ENCODE results near the gene TGM5.

DNA sequence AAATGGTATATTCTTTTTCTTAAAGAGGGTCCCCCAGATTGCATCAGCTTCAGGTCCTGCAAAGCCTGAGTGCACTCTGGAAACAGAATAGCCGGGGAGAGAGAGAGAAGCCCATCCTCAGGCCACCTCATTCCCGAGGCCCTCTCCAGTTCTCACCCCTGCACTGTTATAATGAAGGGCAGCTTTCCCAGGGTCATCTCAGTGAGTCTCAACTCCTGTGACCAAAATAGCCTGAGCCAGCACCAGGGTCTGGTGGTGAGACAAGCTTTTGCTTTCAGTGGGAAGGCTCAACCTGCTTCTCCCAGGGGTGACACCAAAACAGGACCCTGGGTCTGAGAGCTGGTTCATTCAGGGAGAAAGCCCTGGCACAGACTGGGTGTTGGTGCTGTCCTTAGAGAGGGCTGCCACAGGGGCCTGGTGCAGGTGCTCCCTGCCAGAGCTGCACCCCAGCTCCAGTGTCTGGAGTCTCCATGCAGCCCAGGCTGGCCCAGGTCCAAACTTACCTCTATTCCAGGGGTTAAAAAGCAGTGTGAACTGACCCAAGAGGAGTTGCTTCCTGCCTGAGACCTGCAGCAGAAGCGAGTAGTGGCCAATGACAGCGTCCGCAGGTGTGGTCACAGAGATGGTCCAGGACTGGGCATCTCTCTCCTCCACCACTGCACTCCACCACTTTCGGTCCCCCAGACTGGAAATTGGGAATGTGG is 52.0 kb downstream of the TGM5 start:
- TF ChIP-seq POLR2A (IDR thresholded peaks at IDR 0.05; ENCODE audit: low read depth, low read length) (no peak), POLR2AphosphoS5 (IDR thresholded peaks at IDR 0.05; ENCODE audit: low read depth, low read length) (no peak)
